DND-41 (cell line): ENCODE data around the gene TRIP10.

Experiments used
- ATAC-seq: fragments of 200-7000 bp; cut with Tn5 transposase; 3 replicates; pipeline ENCODE4 v1.9.1; 2021; ENCODE audit warnings: low read depth; ENCODE audit not compliant: insufficient read depth
- DNase-seq: peaks from one replicate; pipeline ENCODE4 v3.0.0-alpha.2; 2020
- H2AFZ ChIP-seq: 2 replicates; pipeline ENCODE4 v1.6.0; 2012; ENCODE audit warnings: low read depth, low read length
- H3K27ac ChIP-seq: 2 replicates; pipeline ENCODE4 v1.5.1; 2012; ENCODE audit warnings: low read length, inconsistent platforms
- H3K27me3 ChIP-seq: fragments of 200-600 bp; sonication (generic); 2 replicates; pipeline ENCODE4 v1.6.0; 2012; ENCODE audit warnings: low read length, mild to moderate bottlenecking, inconsistent platforms; ENCODE audit not compliant: insufficient read depth, poor library complexity
- H3K36me3 ChIP-seq: 2 replicates; pipeline ENCODE4 v1.5.1; 2012; ENCODE audit warnings: low read length, inconsistent platforms; ENCODE audit not compliant: insufficient read depth
- H3K4me1 ChIP-seq: 2 replicates; pipeline ENCODE4 v1.5.1; 2012; ENCODE audit warnings: mild to moderate bottlenecking, low read length; ENCODE audit not compliant: insufficient read depth
- H3K4me2 ChIP-seq: 2 replicates; pipeline ENCODE4 v1.6.0; 2012; ENCODE audit warnings: mild to moderate bottlenecking, moderate library complexity, low read length, inconsistent platforms; ENCODE audit not compliant: insufficient read depth
- H3K4me3 ChIP-seq, 2 experiments: fragments of 200-600 bp in 1 of 2; shearing (Covaris generic) in 1 of 2; 2 replicates each; pipeline ENCODE4 v1.5.1; 2012 to 2016; ENCODE audit warnings: inconsistent platforms in 2 of 2, low read length in 2 of 2, mild to moderate bottlenecking in 2 of 2, low read depth in 1 of 2, moderate library complexity in 1 of 2
- H3K79me2 ChIP-seq: 2 replicates; pipeline ENCODE4 v1.6.0; 2012; ENCODE audit warnings: low read length, inconsistent platforms; ENCODE audit not compliant: insufficient read depth
- H3K9ac ChIP-seq: 2 replicates; pipeline ENCODE4 v1.6.0; 2012; ENCODE audit warnings: low read depth, mild to moderate bottlenecking, inconsistent platforms, low read length, moderate library complexity
- H3K9me3 ChIP-seq: 2 replicates; pipeline ENCODE4 v1.5.1; 2012; ENCODE audit warnings: low read length, moderate library complexity, mild to moderate bottlenecking, inconsistent platforms; ENCODE audit not compliant: insufficient read depth, severe bottlenecking
- H4K20me1 ChIP-seq: 2 replicates; pipeline ENCODE4 v1.6.0; 2012; ENCODE audit warnings: low read length; ENCODE audit not compliant: insufficient read depth
- EZH2 ChIP-seq: IDR thresholded peaks from 3 replicates; pipeline ENCODE4 v1.6.1; 2012; ENCODE audit warnings: borderline replicate concordance, low read depth, mild to moderate bottlenecking, moderate library complexity, low read length, inconsistent platforms; ENCODE audit not compliant: severe bottlenecking
- TF ChIP-seq, protein P1 (sequence below): IDR thresholded peaks from 2 replicates; pipeline ENCODE4 v1.5.1; 2012; ENCODE audit warnings: borderline replicate concordance, low read length, moderate library complexity, mild to moderate bottlenecking; ENCODE audit not compliant: poor library complexity, severe bottlenecking; ENCODE audit errors: extremely low read depth

The TRIP10 gene

DNA sequence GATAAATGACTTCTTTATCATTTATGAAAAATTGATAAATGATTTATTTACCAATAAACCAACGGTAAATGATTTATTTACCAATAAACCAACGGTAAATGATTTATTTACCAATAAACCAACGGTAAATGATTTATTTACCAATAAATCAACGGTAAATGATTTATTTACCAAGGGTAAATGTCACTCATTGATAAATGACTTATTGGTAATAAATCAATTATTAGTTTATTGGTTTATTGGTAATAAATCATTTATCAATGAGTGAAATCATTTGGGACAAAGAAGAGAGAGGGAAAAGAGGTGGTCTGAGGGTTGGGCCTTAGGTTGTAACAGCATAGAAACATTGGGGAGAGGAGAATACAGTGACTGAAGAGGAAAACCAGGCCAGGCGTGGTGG is 54.5 kb downstream of the TRIP10 start:
- ATAC-seq = no peak
- peaks cover 4% of the 10 kb centered on the region for H3K9me3 ChIP-seq
- H3K9ac ChIP-seq = no peak overlapping the region
- no peak for DNase-seq
- H3K27me3 ChIP-seq = no peaks in the 10 kb centered on the region
- H3K36me3 ChIP-seq = peaks cover 24% of the 10 kb centered on the region
- no peak overlapping the region for H3K27ac ChIP-seq
- H3K79me2 ChIP-seq = peaks cover 92% of the 10 kb centered on the region
- peaks cover 3% of the 10 kb centered on the region; the same call in 1 of the 2 replicates for H4K20me1 ChIP-seq
- no peak for TF ChIP-seq EZH2
- TF ChIP-seq, protein P1, sequence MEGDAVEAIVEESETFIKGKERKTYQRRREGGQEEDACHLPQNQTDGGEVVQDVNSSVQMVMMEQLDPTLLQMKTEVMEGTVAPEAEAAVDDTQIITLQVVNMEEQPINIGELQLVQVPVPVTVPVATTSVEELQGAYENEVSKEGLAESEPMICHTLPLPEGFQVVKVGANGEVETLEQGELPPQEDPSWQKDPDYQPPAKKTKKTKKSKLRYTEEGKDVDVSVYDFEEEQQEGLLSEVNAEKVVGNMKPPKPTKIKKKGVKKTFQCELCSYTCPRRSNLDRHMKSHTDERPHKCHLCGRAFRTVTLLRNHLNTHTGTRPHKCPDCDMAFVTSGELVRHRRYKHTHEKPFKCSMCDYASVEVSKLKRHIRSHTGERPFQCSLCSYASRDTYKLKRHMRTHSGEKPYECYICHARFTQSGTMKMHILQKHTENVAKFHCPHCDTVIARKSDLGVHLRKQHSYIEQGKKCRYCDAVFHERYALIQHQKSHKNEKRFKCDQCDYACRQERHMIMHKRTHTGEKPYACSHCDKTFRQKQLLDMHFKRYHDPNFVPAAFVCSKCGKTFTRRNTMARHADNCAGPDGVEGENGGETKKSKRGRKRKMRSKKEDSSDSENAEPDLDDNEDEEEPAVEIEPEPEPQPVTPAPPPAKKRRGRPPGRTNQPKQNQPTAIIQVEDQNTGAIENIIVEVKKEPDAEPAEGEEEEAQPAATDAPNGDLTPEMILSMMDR = no peak
- no peak overlapping the region for H3K4me3 ChIP-seq
- no peak overlapping the region for H2AFZ ChIP-seq
- no peak overlapping the region for H3K4me2 ChIP-seq
- H3K4me1 ChIP-seq = no peaks in the 10 kb centered on the region

DNA sequence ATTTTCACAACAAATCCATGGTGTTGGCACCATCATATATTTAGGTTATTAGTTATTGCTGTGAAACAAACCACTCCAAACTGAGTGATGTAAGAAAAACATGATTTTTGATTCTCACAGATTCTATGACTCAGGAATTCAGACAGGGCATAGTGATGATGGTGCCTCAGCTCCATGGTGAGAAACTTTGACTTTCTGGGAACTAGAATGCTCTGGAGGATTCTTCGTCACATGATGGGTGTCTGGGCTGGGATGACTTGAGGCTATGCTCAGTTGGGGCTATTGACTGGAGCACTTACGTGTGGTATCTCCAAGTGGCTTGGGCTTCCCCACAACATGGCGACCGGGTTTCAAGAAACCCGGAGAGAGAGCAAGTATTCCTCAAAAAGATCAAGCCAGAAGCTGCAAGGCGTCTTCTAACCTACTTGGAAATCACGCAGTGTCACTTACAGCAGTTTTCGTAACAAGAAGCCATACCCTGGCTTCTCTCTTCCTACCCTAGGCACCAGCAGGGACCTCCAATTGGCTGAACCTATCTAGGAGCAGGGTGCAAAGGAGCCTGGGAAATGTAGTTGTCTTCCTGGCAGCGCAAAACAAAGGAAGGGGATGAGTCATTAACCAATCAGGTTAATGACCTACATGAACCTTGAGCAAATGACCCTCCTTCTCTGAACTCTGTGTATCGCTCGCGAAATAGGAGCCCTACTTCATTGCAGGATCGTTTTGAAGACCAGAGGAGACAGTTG is 55.4 kb downstream of the TRIP10 start:
- Histone ChIP-seq H3K27me3 (no peaks in the 10 kb centered on the region), H3K79me2 (peaks cover 92% of the 10 kb centered on the region), H4K20me1 (peaks cover 3% of the 10 kb centered on the region; the same call in 1 of the 2 replicates), H3K9me3 (peaks cover 4% of the 10 kb centered on the region), H3K36me3 (peaks cover 22% of the 10 kb centered on the region), H3K9ac (no peak overlapping the region), H2AFZ (no peak overlapping the region), H3K4me1 (peaks cover 3% of the 10 kb centered on the region; the same call in 1 of the 2 replicates), H3K27ac (no peak overlapping the region), H3K4me2 (no peak overlapping the region), H3K4me3 (no peak overlapping the region)
- DNase-seq = no peak
- no peak for ATAC-seq
- TF ChIP-seq, protein P1 = no peak
- TF ChIP-seq EZH2 = no peak

DNA sequence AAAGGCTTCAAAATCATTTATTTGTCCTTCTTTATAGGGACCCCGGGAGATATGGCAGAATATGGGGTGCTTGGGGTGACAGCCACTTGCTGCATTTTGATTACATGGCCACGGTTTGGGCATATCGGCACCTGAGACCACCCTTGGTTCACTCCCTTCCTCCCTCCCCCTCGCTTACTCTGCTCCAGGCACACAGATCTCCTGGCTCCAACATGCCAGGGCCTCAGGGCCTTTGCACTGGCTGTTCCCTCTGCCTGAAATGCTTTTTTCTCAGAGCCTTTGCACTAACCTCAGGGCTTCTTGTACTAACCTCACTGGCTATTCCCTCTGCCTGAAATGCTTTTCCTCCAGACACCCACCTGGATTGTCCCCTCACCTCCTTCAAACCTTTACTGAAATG is 56.8 kb downstream of the TRIP10 start:
- H2AFZ ChIP-seq = no peak overlapping the region
- H3K4me2 ChIP-seq = no peak overlapping the region
- peaks cover 10% of the 10 kb centered on the region for H3K36me3 ChIP-seq
- H3K9ac ChIP-seq = no peak overlapping the region
- no peak overlapping the region for H3K4me3 ChIP-seq
- H3K79me2 ChIP-seq = peaks cover 89% of the 10 kb centered on the region
- ATAC-seq (no peak), DNase-seq (no peak)
- H4K20me1 ChIP-seq = peaks cover 3% of the 10 kb centered on the region; the same call in 1 of the 2 replicates
- no peak overlapping the region for H3K27ac ChIP-seq
- H3K9me3 ChIP-seq = no peaks in the 10 kb centered on the region
- peaks cover 17% of the 10 kb centered on the region for H3K4me1 ChIP-seq
- H3K27me3 ChIP-seq = no peaks in the 10 kb centered on the region
- TF ChIP-seq, protein P1 = no peak
- TF ChIP-seq EZH2 = no peak
